GM19193 (cell line): ENCODE measurements around the gene PFKFB4.

Source experiments
- POLR2A ChIP-seq: IDR thresholded peaks from 4 replicates; pipeline ENCODE4 v1.6.1; 2011; ENCODE audit not compliant: insufficient read depth, insufficient read length; ENCODE audit errors: extremely low read depth

The PFKFB4 gene

DNA sequence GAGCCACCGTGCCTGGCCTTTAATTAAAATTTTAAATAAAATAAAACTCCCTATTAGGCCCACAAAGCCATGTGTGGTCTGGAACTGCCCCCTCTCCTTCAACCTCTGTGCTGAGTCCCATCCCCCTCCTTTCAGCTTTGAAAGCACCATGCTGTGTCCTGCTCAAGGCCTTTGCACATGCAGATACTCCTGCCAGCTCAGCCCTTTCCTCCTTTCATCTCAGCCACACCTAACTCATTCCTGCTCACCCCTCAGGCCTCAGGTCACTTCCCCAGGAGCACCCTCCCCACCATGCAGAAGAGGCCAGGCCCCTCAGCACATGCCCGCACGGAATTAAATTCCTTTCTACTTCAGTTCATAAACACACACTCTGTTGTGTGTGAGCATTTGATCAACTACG is 82.0 kb downstream of the PFKFB4 start:
- TF ChIP-seq POLR2A, result no peak

DNA sequence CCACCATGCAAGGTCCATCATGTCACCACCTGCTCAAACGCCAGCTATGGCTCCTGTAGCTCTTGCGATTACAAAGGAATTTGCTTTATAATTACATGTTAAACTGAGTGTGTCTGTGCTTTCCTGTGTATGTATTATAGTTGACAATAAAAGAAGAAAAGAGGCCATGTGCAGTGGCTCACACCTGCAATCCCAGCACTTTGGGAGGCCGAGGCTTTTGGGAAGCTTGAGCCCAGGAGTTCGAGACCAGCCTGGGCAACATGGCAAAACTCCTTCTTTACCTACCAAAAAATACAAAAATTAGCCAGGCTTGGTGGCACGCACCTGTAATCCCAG is 83.0 kb downstream of the PFKFB4 start:
- TF ChIP-seq POLR2A, result no peak

DNA sequence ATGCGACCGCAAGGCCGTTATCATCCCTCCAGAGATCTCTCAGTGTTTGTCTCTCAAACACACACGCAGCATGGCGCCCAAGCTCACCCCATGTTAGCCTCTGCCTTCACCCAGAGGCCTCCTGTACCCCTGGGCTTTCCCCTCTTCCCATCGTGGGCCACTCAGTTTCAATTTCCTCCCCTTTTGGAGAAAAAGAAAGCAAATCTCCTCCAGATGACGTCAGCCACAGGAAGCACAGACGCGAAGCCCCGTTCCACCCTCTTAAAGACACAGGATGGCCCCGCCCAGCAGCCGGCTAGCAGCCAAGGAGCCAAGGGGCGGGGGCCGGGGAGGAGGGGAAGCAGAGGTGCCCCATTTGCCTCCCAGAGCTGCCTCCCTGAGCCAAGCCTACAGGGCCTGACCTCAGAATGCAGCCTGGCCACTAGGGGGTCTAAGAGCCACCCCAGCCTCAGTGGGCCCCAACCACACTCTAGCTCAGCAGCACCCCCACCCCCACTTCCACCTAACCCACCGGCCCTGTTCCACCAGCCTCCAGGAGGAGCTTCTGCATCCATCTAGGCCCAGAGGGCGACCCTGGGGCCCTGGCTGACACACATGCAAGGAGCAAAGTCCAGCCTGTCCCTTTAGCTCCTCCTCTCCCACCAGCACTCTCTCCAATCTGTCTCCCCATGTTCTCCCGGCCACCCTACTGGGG is 83.5 kb downstream of the PFKFB4 start:
- peak; percentile 83 for TF ChIP-seq POLR2A

DNA sequence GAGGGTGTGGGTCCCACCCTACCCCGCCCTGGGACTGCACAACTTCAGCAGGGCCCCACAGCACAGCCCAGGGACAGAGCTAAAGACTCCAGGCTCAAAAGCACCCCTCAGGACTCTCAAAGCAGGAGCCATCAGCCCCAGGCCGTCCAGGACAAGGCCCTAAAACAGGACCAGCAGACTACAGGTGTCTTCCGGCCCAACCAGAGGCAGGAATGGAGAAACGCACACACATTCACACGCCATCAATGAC is 84.0 kb downstream of the PFKFB4 start:
- no peak for TF ChIP-seq POLR2A

DNA sequence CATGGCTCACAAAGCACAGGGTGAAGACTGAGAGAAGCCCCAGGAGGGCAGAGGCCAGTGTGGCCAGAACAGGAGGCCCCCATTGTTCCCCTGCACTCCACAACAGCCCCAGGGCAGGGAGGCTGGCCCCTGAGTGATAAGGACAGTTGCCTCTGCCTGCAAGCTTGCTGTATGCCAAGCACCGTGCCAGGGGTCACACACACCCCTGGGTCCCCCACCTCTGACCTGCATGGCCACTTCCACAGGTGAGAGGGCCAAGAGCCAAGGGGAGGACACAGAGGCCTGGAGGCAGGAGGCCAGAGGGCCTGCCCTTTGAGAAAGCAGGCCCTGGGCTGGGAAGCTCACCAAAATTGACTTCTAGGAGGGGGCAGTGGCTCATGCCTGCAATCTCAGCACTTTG is 86.3 kb downstream of the PFKFB4 start:
- TF ChIP-seq POLR2A, result no peak

DNA sequence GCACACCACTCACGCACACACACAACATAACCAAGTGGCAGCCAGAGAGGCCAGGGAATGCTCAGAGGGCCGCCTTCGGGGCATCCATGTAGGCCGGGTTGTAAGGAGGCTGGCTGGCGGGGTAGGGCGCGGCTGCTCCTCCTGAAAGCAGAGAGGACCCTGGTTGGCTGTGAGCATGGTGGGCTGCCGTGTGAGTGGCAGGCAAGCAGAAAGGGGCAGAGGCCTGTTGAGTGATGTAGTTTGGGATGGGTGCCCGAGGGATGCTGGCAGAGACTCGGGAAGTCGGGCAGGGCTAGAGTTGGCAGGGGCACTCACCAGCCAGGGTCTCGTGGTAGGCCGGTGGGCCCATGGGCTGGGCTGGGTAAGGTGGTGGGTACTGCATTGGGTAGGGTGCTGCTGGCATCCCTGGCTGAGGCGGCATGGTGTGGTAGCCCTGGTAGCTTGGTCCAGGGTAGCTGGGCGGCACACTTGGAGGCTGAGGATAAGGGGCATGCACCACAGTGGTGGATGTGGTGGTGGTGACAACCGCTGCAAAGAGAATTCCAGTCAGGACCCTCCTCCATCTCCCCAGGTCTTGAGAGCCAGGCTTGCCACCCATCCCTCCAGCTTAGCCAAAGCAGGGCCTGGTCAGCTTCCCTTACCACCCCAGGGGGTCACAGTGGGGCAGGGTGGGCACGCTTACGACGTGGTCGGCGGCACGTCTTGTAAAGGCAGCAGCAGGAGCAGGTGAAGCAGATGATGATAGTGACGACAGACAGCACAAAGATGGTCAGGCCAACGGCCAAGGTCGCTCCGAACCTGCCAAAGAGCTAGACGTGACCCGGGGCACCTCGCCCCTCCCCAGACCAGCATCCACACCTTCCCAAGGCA is 87.3 kb downstream of the PFKFB4 start:
- TF ChIP-seq POLR2A, result peak; percentile 22

DNA sequence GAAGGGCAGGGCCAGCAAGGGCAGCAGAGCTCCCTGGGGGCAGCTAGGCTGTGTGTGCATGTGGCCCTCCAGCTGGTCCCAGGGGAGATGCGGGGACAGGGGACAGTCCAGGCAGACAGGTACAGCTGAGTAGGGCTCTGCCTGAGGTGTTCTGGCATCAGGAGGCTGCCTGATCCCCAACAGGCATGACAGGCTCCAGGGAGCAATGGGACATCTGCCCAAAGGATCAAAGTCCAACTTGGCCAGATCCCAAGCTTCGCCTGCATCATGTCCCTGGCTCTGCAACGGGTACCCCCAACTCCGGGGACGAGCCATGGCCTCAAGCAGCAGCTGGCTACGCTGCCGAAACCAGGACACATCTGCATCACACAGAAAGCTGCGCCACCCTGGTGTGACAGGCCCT is 88.3 kb downstream of the PFKFB4 start:
- no peak for TF ChIP-seq POLR2A
